Measurements from ENCODE around the gene ZP4.

DNA sequence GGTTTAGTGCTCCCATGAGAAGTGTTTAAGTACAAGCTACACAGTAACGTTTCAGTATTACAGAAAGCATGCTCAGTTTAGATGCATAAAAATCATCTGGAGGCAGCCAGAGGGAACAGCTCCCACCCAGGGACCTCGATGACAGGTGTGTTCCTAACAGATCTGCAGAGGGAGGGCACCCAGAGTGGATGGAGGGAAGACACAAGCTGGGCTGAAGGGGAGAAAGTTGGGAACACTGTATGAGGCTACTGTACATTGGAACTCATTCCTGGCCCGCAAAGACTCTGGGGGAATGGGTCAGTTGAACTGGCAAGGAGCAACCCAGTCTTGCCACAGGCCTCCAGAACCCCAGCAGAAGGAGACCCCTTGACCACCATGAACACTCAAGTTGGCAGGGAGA is 52.4 kb downstream of the ZP4 start:
- TF ChIP-seq, protein P1, sequence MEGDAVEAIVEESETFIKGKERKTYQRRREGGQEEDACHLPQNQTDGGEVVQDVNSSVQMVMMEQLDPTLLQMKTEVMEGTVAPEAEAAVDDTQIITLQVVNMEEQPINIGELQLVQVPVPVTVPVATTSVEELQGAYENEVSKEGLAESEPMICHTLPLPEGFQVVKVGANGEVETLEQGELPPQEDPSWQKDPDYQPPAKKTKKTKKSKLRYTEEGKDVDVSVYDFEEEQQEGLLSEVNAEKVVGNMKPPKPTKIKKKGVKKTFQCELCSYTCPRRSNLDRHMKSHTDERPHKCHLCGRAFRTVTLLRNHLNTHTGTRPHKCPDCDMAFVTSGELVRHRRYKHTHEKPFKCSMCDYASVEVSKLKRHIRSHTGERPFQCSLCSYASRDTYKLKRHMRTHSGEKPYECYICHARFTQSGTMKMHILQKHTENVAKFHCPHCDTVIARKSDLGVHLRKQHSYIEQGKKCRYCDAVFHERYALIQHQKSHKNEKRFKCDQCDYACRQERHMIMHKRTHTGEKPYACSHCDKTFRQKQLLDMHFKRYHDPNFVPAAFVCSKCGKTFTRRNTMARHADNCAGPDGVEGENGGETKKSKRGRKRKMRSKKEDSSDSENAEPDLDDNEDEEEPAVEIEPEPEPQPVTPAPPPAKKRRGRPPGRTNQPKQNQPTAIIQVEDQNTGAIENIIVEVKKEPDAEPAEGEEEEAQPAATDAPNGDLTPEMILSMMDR (IDR thresholded peaks at IDR 0.05): no peak
- no peak for TF ChIP-seq POLR2A (IDR thresholded peaks at IDR 0.05)
